ENCODE measurements around the gene IFIT1B.
A peak's percentile ranks its signal among the peaks of the same experiment; 100 is the strongest.
"Not testable (repeated sequence)": the region's sequence is repeated elsewhere in the genome, so short reads cannot be mapped to it uniquely, and the experiment has no call there.

Gene IFIT1B

GRCh38 chr10:89411135-89411534, 33.3 kb downstream of the IFIT1B start:
- H3K9me3 ChIP-seq (ENCODE audit: control extremely low read depth in 1 of 5, control insufficient read depth in 4 of 5, insufficient read depth in 2 of 5, low read depth in 1 of 5, low read length in 4 of 5); H3K27ac ChIP-seq (ENCODE audit: insufficient read depth in 1 of 2, low read depth in 1 of 2, low read length in 2 of 2, poor library complexity in 1 of 2, severe bottlenecking in 2 of 2); DNase-seq; POLR2A ChIA-PET; H3K36me3 ChIP-seq (ENCODE audit: control insufficient read depth in 4 of 4, insufficient read depth in 4 of 4, low read length in 3 of 4); H3K27me3 ChIP-seq (replicated peaks in 2 of 5; ENCODE audit: control insufficient read depth in 4 of 5, insufficient read depth in 5 of 5, low read length in 4 of 5); H3K4me3 ChIP-seq (ENCODE audit: control insufficient read depth in 1 of 7, extremely low read depth in 1 of 7, insufficient read depth in 4 of 7, low read depth in 2 of 7, low read length in 6 of 7): not testable (repeated sequence)
- 86% methylated on average over 1 of the region's 2 CpGs for WGBS (ENCODE audit: insufficient coverage)
- H3K4me1 ChIP-seq (ENCODE audit: control extremely low read depth in 1 of 4, control insufficient read depth in 4 of 4, insufficient read depth in 4 of 4, low read length in 3 of 4): peaks cover 9 to 20% (median 13%) of the 10 kb centered on the region in 4 experiments
- CTCF ChIA-PET: interaction anchor here (2.0 kb wide), 1 partner anchor 9 kb away, joined by 6 read pairs; no protein-coding TSS in a partner anchor

- H3K27ac ChIP-seq (ENCODE audit: insufficient read depth in 1 of 2, low read depth in 1 of 2, low read length in 2 of 2, poor library complexity in 1 of 2, severe bottlenecking in 2 of 2); POLR2A ChIA-PET; H3K9me3 ChIP-seq (ENCODE audit: control extremely low read depth in 1 of 5, control insufficient read depth in 4 of 5, insufficient read depth in 2 of 5, low read depth in 1 of 5, low read length in 4 of 5); H3K27me3 ChIP-seq (replicated peaks in 2 of 5; ENCODE audit: control insufficient read depth in 4 of 5, insufficient read depth in 5 of 5, low read length in 4 of 5); H3K4me3 ChIP-seq (ENCODE audit: control insufficient read depth in 1 of 7, extremely low read depth in 1 of 7, insufficient read depth in 4 of 7, low read depth in 2 of 7, low read length in 6 of 7); H3K36me3 ChIP-seq (ENCODE audit: control insufficient read depth in 4 of 4, insufficient read depth in 4 of 4, low read length in 3 of 4): not testable (repeated sequence)
- 92% methylated on average over 10 of the region's 10 CpGs for WGBS (ENCODE audit: insufficient coverage)
- CTCF ChIA-PET: interaction anchor here (2.0 kb wide), 1 partner anchor 10 kb away, joined by 6 read pairs; no protein-coding TSS in a partner anchor
- H3K4me1 ChIP-seq (ENCODE audit: control extremely low read depth in 1 of 4, control insufficient read depth in 4 of 4, insufficient read depth in 4 of 4, low read length in 3 of 4): peaks cover 9 to 26% (median 13%) of the 10 kb centered on the region in 4 experiments
- peak in 2 of 3 donors; percentile 55 to 63 for DNase-seq
Measured at GRCh38 chr10:89412276-89412675, 34.4 kb downstream of the IFIT1B start.

GRCh38 chr10:89413398-89413912, 35.6 kb downstream of the IFIT1B start:
- Histone ChIP-seq H3K27ac (ENCODE audit: insufficient read depth in 1 of 2, low read depth in 1 of 2, low read length in 2 of 2, poor library complexity in 1 of 2, severe bottlenecking in 2 of 2) (peak overlapping the region in 1 of 2 experiments; percentile 90), H3K27me3 (replicated peaks in 2 of 5; ENCODE audit: control insufficient read depth in 4 of 5, insufficient read depth in 5 of 5, low read length in 4 of 5) (no peaks in the 10 kb centered on the region), H3K36me3 (ENCODE audit: control insufficient read depth in 4 of 4, insufficient read depth in 4 of 4, low read length in 3 of 4) (peaks cover 0 to 12% (median 3%) of the 10 kb centered on the region in 4 experiments), H3K4me1 (ENCODE audit: control extremely low read depth in 1 of 4, control insufficient read depth in 4 of 4, insufficient read depth in 4 of 4, low read length in 3 of 4) (peaks cover 9 to 28% (median 13%) of the 10 kb centered on the region in 4 experiments), H3K4me3 (ENCODE audit: control insufficient read depth in 1 of 7, extremely low read depth in 1 of 7, insufficient read depth in 4 of 7, low read depth in 2 of 7, low read length in 6 of 7) (peak overlapping the region in 6 of 7 experiments; percentile 80 to 99 (median 84)), H3K9me3 (ENCODE audit: control extremely low read depth in 1 of 5, control insufficient read depth in 4 of 5, insufficient read depth in 2 of 5, low read depth in 1 of 5, low read length in 4 of 5) (no peaks in the 10 kb centered on the region)
- peak in 1 of 3 donors; percentile 15 for DNase-seq
- CTCF ChIA-PET: interaction anchor here (1.3 to 2.0 kb wide), 2 partner anchors 11 to 44 kb away, joined by 5 to 6 read pairs; no protein-coding TSS in a partner anchor
- POLR2A ChIA-PET: no interaction called here
- WGBS (ENCODE audit: insufficient coverage): 63% methylated on average over 4 of the region's 7 CpGs

GRCh38 chr10:89414146-89414878, 36.5 kb downstream of the IFIT1B start, which contains the start of gene IFIT5:
IFIT5 (plus strand) TSS chr10:89414568; CDS start chr10:89414799, 231 bp downstream.
- no peaks in the 10 kb centered on the region for H3K27me3 ChIP-seq (replicated peaks in 2 of 5; ENCODE audit: control insufficient read depth in 4 of 5, insufficient read depth in 5 of 5, low read length in 4 of 5)
- CTCF ChIA-PET: interaction anchor here (0.9 to 1.3 kb wide), 4 partner anchors 12 to 45 kb away, joined by 3 to 5 read pairs (median 4); no protein-coding TSS in a partner anchor
- H3K4me3 ChIP-seq (ENCODE audit: control insufficient read depth in 1 of 7, extremely low read depth in 1 of 7, insufficient read depth in 4 of 7, low read depth in 2 of 7, low read length in 6 of 7): peak within 1 kb of the TSS; percentile 80 to 99 (median 85)

GRCh38 chr10:89414879-89415821, 37.3 kb downstream of the IFIT1B start:
- Histone ChIP-seq H3K36me3 (ENCODE audit: control insufficient read depth in 4 of 4, insufficient read depth in 4 of 4, low read length in 3 of 4) (peaks cover 0 to 14% (median 3%) of the 10 kb centered on the region in 4 experiments), H3K4me1 (ENCODE audit: control extremely low read depth in 1 of 4, control insufficient read depth in 4 of 4, insufficient read depth in 4 of 4, low read length in 3 of 4) (peaks cover 9 to 33% (median 13%) of the 10 kb centered on the region in 4 experiments), H3K9me3 (ENCODE audit: control extremely low read depth in 1 of 5, control insufficient read depth in 4 of 5, insufficient read depth in 2 of 5, low read depth in 1 of 5, low read length in 4 of 5) (no peaks in the 10 kb centered on the region), H3K4me3 (ENCODE audit: control insufficient read depth in 1 of 7, extremely low read depth in 1 of 7, insufficient read depth in 4 of 7, low read depth in 2 of 7, low read length in 6 of 7) (peak overlapping the region; percentile 80 to 99 (median 85)), H3K27ac (ENCODE audit: insufficient read depth in 1 of 2, low read depth in 1 of 2, low read length in 2 of 2, poor library complexity in 1 of 2, severe bottlenecking in 2 of 2) (peak overlapping the region; percentile 69 to 90), H3K27me3 (replicated peaks in 2 of 5; ENCODE audit: control insufficient read depth in 4 of 5, insufficient read depth in 5 of 5, low read length in 4 of 5) (no peaks in the 10 kb centered on the region)
- WGBS (ENCODE audit: insufficient coverage): 1% methylated on average over 63 of the region's 66 CpGs
- CTCF ChIA-PET: interaction anchor here (0.9 to 1.3 kb wide), 4 partner anchors 13 to 46 kb away, joined by 3 to 5 read pairs (median 4); no protein-coding TSS in a partner anchor
- DNase-seq: peak; percentile 60 to 82 (median 75)
- POLR2A ChIA-PET: interaction anchor here (0.5 kb wide), 1 partner anchor 317 kb away, joined by 4 read pairs; no protein-coding TSS in a partner anchor

More at GRCh38 chr10:89414146-89414878, 36.5 kb downstream of the IFIT1B start, which contains the start of gene IFIT5:
- WGBS (ENCODE audit: insufficient coverage): 0% methylated on average over 35 of the region's 48 CpGs
- no peaks in the 10 kb centered on the region for H3K9me3 ChIP-seq (ENCODE audit: control extremely low read depth in 1 of 5, control insufficient read depth in 4 of 5, insufficient read depth in 2 of 5, low read depth in 1 of 5, low read length in 4 of 5)
- H3K4me1 ChIP-seq (ENCODE audit: control extremely low read depth in 1 of 4, control insufficient read depth in 4 of 4, insufficient read depth in 4 of 4, low read length in 3 of 4): peaks cover 9 to 29% (median 13%) of the 10 kb centered on the region in 4 experiments
- H3K27ac ChIP-seq (ENCODE audit: insufficient read depth in 1 of 2, low read depth in 1 of 2, low read length in 2 of 2, poor library complexity in 1 of 2, severe bottlenecking in 2 of 2): peak within 1 kb of the TSS; percentile 69 to 90
- POLR2A ChIA-PET: no interaction called here
- peak; percentile 81 to 94 (median 93) for DNase-seq
- peaks cover 0 to 14% (median 3%) of the 10 kb centered on the region in 4 experiments for H3K36me3 ChIP-seq (ENCODE audit: control insufficient read depth in 4 of 4, insufficient read depth in 4 of 4, low read length in 3 of 4)

GRCh38 chr10:89416465-89416864, 38.6 kb downstream of the IFIT1B start:
- Histone ChIP-seq H3K36me3 (ENCODE audit: control insufficient read depth in 4 of 4, insufficient read depth in 4 of 4, low read length in 3 of 4) (peaks cover 0 to 23% (median 5%) of the 10 kb centered on the region in 4 experiments), H3K27me3 (replicated peaks in 2 of 5; ENCODE audit: control insufficient read depth in 4 of 5, insufficient read depth in 5 of 5, low read length in 4 of 5) (no peaks in the 10 kb centered on the region), H3K27ac (ENCODE audit: insufficient read depth in 1 of 2, low read depth in 1 of 2, low read length in 2 of 2, poor library complexity in 1 of 2, severe bottlenecking in 2 of 2) (no peak overlapping the region), H3K4me3 (ENCODE audit: control insufficient read depth in 1 of 7, extremely low read depth in 1 of 7, insufficient read depth in 4 of 7, low read depth in 2 of 7, low read length in 6 of 7) (no peak overlapping the region), H3K4me1 (ENCODE audit: control extremely low read depth in 1 of 4, control insufficient read depth in 4 of 4, insufficient read depth in 4 of 4, low read length in 3 of 4) (peaks cover 9 to 33% (median 13%) of the 10 kb centered on the region in 4 experiments), H3K9me3 (ENCODE audit: control extremely low read depth in 1 of 5, control insufficient read depth in 4 of 5, insufficient read depth in 2 of 5, low read depth in 1 of 5, low read length in 4 of 5) (no peaks in the 10 kb centered on the region)
- POLR2A ChIA-PET: no interaction called here
- no CpG with 5 or more reads among the region's 1 CpG for WGBS (ENCODE audit: insufficient coverage)
- DNase-seq: no peak
- CTCF ChIA-PET: no interaction called here

All from common myeloid progenitor, CD34-positive (primary cell).